GM19324 (cell line): Measurements from ENCODE around the gene TRIM58.

ENCODE experiments used
- ATAC-seq: cut with Tn5 transposase; IDR thresholded peaks from one replicate; pipeline ENCODE4 v1.9.1; 2021; ENCODE audit warnings: mild to moderate bottlenecking, moderate library complexity; ENCODE audit not compliant: unreplicated experiment, low FRiP score

TRIM58 gene

GRCh38 chr1:247857069-247857984 is at the start of gene TRIM58:
TRIM58 (plus strand) TSS chr1:247857187; CDS start chr1:247857247, 60 bp downstream.
- no peak for ATAC-seq

GRCh38 chr1:247812637-247813036 is 44.4 kb upstream of the TRIM58 start:
- no peak for ATAC-seq

GRCh38 chr1:247822060-247822459 is 34.9 kb upstream of the TRIM58 start:
- ATAC-seq = no peak

GRCh38 chr1:247824023-247824422 is 33.0 kb upstream of the TRIM58 start, which contains the start of gene OR14A16:
OR14A16 (minus strand) TSS chr1:247824119; CDS start chr1:247815729, 8,390 bp downstream.
- ATAC-seq = no peak

- ATAC-seq = no peak
Observed at GRCh38 chr1:247825362-247825761, 31.6 kb upstream of the TRIM58 start.

GRCh38 chr1:247829656-247830055 is 27.3 kb upstream of the TRIM58 start:
- ATAC-seq = no peak

- no peak for ATAC-seq
Observed at GRCh38 chr1:247833601-247834000, 23.4 kb upstream of the TRIM58 start.

GRCh38 chr1:247840818-247841217 is 16.2 kb upstream of the TRIM58 start:
- no peak for ATAC-seq

GRCh38 chr1:247841796-247842195 is 15.2 kb upstream of the TRIM58 start, which contains the start of gene OR11L1:
OR11L1 (minus strand) TSS chr1:247841896; CDS start chr1:247841896, 0 bp downstream.
- ATAC-seq = no peak

GRCh38 chr1:247843411-247843810 is 13.6 kb upstream of the TRIM58 start:
- no peak for ATAC-seq

GRCh38 chr1:247845011-247845692 is 11.8 kb upstream of the TRIM58 start:
- no peak for ATAC-seq

GRCh38 chr1:247845693-247846017 is 11.3 kb upstream of the TRIM58 start:
- ATAC-seq = no peak

- no peak for ATAC-seq
Observed at GRCh38 chr1:247848346-247848745, 8.6 kb upstream of the TRIM58 start.

- ATAC-seq = no peak
Observed at GRCh38 chr1:247849616-247850015, 7.4 kb upstream of the TRIM58 start.

- no peak for ATAC-seq
Observed at GRCh38 chr1:247854899-247855545, 2.0 kb upstream of the TRIM58 start.

- no peak for ATAC-seq
Observed at GRCh38 chr1:247855911-247856310, 1.1 kb upstream of the TRIM58 start.

- no peak for ATAC-seq
Observed at GRCh38 chr1:247857985-247858619, 1.1 kb downstream of the TRIM58 start.

- ATAC-seq = no peak
Observed at GRCh38 chr1:247862756-247863155, 5.8 kb downstream of the TRIM58 start.

- no peak for ATAC-seq
Observed at GRCh38 chr1:247864644-247865043, 7.7 kb downstream of the TRIM58 start.

GRCh38 chr1:247865416-247865815 is 8.4 kb downstream of the TRIM58 start:
- ATAC-seq = no peak

- no peak for ATAC-seq
Observed at GRCh38 chr1:247883346-247883745, 26.4 kb downstream of the TRIM58 start.
